SJCRH30 (cell line): Measurements from ENCODE around the gene HPN. TPM values are rescaled to one million over a fixed set of nuclear protein-coding genes. Genes with fewer than 3 reads are reported as not detected.
A peak's percentile ranks its signal among the peaks of the same experiment; 100 is the strongest.

Source experiments
- DNase-seq, 2 experiments: peaks; one replicate each; pipeline ENCODE4 v3.0.0-alpha.2; 2015 to 2020
- H3K27ac ChIP-seq: fragments of 250-450 bp; sonication (Bioruptor Pico); 2 replicates; pipeline ENCODE4 v1.5.1; 2020; ENCODE audit warnings: mild to moderate bottlenecking, moderate library complexity
- H3K27me3 ChIP-seq: fragments of 250-450 bp; sonication (Bioruptor Pico); 2 replicates; pipeline ENCODE4 v1.5.1; 2020; ENCODE audit warnings: mild to moderate bottlenecking, moderate library complexity
- H3K36me3 ChIP-seq: fragments of 250-450 bp; sonication (Bioruptor Pico); 2 replicates; pipeline ENCODE4 v1.5.1; 2020; ENCODE audit warnings: mild to moderate bottlenecking, moderate library complexity
- H3K4me1 ChIP-seq: fragments of 250-450 bp; sonication (Bioruptor Pico); 2 replicates; pipeline ENCODE4 v1.5.1; 2020; ENCODE audit warnings: mild to moderate bottlenecking, moderate library complexity
- H3K4me3 ChIP-seq: fragments of 250-450 bp; sonication (Bioruptor Pico); 2 replicates; pipeline ENCODE4 v1.5.1; 2020; ENCODE audit warnings: mild to moderate bottlenecking, moderate library complexity
- H3K9me3 ChIP-seq: fragments of 250-450 bp; sonication (Bioruptor Pico); replicated peaks from 2 replicates; pipeline ENCODE4 v1.5.1; 2020; ENCODE audit warnings: mild to moderate bottlenecking, moderate library complexity
- total RNA-seq: library from RNA; depleted of rRNA; stranded (reverse); fragments of >200 nt; shearing (Covaris generic); gene quantifications from 2 replicates; pipeline ENCODE4 v1.2.3, GENCODE V29; 2014

HPN gene
- total RNA-seq, 1 experiment from 2014 or later: not detected

DNA sequence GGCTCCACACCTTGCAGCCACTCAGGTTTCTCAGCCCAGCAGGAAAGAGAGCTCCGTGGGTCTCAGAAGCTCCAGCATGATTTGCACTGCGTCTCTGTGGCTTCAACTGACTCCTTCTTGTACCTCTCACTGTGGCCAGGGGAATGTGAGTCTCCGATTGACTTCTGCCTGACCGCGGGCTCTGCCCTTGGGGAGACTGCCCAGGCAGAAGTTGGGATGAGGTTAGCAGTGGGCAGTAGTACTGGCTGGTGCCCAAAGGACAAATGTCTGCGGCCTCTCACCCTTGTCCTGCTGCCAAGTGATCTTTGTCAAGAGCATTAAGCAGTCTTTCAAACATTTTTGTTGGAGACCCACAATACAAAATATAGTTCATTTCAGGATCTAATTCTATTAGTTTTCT, 39.7 kb downstream of the HPN start:
- Histone ChIP-seq H3K27ac (no peak overlapping the region), H3K27me3 (no peaks in the 10 kb centered on the region; the same call in 1 of the 2 replicates), H3K4me3 (no peak overlapping the region), H3K4me1 (no peaks in the 10 kb centered on the region), H3K9me3 (no peaks in the 10 kb centered on the region), H3K36me3 (no peaks in the 10 kb centered on the region)
- DNase-seq: no peak

DNA sequence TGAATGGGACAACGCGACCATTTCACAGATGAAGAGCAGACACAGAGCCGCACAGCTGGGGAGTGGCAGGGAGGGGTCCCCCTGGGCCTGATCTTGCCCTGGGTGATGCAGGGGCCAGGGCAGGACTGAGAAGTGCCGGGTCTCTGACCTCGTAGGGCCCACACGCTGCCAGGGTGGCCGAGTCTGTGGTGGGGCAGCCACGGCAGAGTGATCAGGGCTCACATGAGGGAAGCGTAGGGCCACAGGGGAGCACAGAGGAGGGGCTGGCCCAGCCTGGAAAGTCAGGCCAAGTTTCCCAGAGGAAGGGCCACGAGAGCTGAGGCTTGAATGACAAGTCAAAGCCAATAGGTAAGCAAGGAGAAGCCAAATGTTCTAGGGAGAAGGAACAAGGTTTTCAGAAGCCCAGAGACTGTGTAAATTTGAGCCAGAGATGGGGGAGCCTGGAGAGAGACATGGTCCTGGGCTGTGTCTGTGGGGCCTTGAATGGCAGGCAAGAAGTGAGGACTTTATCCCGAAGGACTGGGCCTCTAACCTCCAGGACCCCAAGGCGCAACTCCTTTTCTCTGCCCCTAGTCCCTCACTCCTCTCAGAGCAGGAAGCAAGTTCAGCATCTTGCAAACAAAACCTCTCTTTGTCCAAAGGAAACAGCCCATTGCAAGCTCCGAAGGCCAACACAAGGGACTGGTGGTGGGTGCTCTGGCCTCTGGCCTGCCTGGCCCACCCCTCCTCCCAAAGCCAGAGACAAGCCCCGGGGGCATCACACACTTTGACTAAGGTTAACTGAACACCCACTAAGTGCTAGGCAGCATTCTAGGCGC, 42.4 kb downstream of the HPN start:
- no peak overlapping the region for H3K27ac ChIP-seq
- peaks cover 7% of the 10 kb centered on the region; the same call in 1 of the 2 replicates for H3K4me1 ChIP-seq
- H3K36me3 ChIP-seq: no peaks in the 10 kb centered on the region
- H3K9me3 ChIP-seq: no peaks in the 10 kb centered on the region
- H3K4me3 ChIP-seq: no peak overlapping the region
- H3K27me3 ChIP-seq: no peaks in the 10 kb centered on the region
- DNase-seq: no peak

GRCh38 chr19:35084509-35084762, 42.9 kb downstream of the HPN start:
- DNase-seq: no peak
- H3K27ac ChIP-seq: no peak overlapping the region

GRCh38 chr19:35085947-35086346, 44.4 kb downstream of the HPN start:
- H3K27ac ChIP-seq: no peak overlapping the region
- H3K4me1 ChIP-seq: peaks cover 9% of the 10 kb centered on the region; the same call in 1 of the 2 replicates
- H3K4me3 ChIP-seq: no peak overlapping the region
- DNase-seq: no peak
- H3K36me3 ChIP-seq: no peaks in the 10 kb centered on the region
- H3K9me3 ChIP-seq: no peaks in the 10 kb centered on the region
- no peaks in the 10 kb centered on the region for H3K27me3 ChIP-seq

More at GRCh38 chr19:35084509-35084762, 42.9 kb downstream of the HPN start:
- Histone ChIP-seq H3K27me3 (no peaks in the 10 kb centered on the region), H3K9me3 (no peaks in the 10 kb centered on the region), H3K36me3 (no peaks in the 10 kb centered on the region), H3K4me3 (no peak overlapping the region), H3K4me1 (peaks cover 9% of the 10 kb centered on the region; the same call in 1 of the 2 replicates)

DNA sequence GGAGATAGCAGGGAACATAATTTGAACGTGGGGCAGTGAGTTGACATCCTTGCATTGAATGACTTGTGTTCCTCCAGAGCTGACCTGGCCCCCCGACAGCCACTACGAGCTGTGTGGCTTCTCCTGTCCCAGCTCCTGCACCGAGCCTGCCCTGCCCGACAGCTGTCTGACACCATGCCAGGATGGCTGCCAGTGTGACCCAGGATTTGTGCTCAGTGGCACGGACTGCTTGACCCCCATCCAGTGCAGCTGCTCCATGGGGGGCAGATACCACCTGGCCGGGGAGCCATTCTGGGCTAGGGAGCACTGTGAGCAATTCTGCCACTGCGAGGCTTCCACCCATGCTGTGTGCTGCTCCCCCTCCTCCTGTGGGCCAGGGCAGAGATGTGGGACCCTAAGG, 44.9 kb downstream of the HPN start:
- H3K36me3 ChIP-seq: no peaks in the 10 kb centered on the region
- peaks cover 9% of the 10 kb centered on the region; the same call in 1 of the 2 replicates for H3K4me1 ChIP-seq
- no peak for DNase-seq
- no peak overlapping the region for H3K27ac ChIP-seq
- H3K9me3 ChIP-seq: no peaks in the 10 kb centered on the region
- H3K4me3 ChIP-seq: no peak overlapping the region
- H3K27me3 ChIP-seq: no peaks in the 10 kb centered on the region

- H3K27me3 ChIP-seq: no peaks in the 10 kb centered on the region
- H3K4me3 ChIP-seq: no peak overlapping the region
- DNase-seq: no peak
- no peaks in the 10 kb centered on the region for H3K9me3 ChIP-seq
- H3K36me3 ChIP-seq: no peaks in the 10 kb centered on the region
- H3K4me1 ChIP-seq: peaks cover 9% of the 10 kb centered on the region; the same call in 1 of the 2 replicates
- no peak overlapping the region for H3K27ac ChIP-seq
These were observed 45.9 kb downstream of the HPN start for GRCh38 chr19:35087393-35087792.

GRCh38 chr19:35088131-35088913, 46.8 kb downstream of the HPN start:
- H3K36me3 ChIP-seq: no peaks in the 10 kb centered on the region
- peak; percentile 60 to 73 for DNase-seq
- H3K27me3 ChIP-seq: no peaks in the 10 kb centered on the region
- no peaks in the 10 kb centered on the region for H3K9me3 ChIP-seq
- peak overlapping the region; percentile 7; the same call in 1 of the 2 replicates for H3K27ac ChIP-seq
- peaks cover 9% of the 10 kb centered on the region; the same call in 1 of the 2 replicates for H3K4me1 ChIP-seq
- no peak overlapping the region for H3K4me3 ChIP-seq

DNA sequence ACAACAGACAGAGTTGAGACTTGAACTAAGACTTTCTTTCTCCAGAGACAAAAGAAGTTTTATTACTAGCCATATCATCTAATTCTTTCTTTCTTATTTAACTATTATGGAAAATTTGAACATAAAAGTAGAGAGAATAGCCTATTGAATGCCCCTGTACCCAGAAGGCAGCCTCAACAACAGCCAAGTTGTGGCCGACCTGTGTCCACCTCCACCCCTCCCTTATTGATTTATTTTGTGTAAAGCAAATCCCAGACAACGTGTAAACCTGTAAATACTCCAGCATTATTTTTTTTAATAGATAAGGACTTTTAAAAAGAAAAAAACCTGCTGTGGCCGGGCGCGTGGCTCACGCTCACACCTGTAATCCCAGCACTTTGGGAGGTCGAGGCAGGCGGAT, 48.0 kb downstream of the HPN start:
- Histone ChIP-seq H3K36me3 (no peaks in the 10 kb centered on the region), H3K4me1 (peaks cover 9% of the 10 kb centered on the region; the same call in 1 of the 2 replicates), H3K27ac (no peak overlapping the region), H3K4me3 (no peak overlapping the region), H3K9me3 (no peaks in the 10 kb centered on the region), H3K27me3 (0 out of 2 replicates have a peak, but pooled peaks cover 2% of the 10 kb centered on the region)
- no peak for DNase-seq

DNA sequence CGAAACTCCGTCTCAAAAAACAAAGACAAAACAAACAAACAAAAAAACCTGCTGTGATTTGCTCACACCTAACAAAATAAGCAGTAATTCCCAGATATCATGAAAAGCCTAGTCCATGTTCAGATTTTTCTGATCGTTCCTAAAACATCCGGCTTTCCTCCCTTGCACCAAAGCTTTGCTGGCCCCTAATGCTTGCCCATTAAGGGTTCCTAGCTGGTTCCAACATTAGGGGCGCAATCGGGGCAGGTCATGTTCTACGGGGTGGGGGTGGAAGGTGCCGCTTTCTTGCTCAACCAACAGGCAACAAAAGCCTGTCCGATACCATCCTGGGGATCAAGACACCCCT, 48.6 kb downstream of the HPN start:
- no peaks in the 10 kb centered on the region for H3K9me3 ChIP-seq
- H3K4me1 ChIP-seq: peaks cover 9% of the 10 kb centered on the region; the same call in 1 of the 2 replicates
- no peak for DNase-seq
- 0 out of 2 replicates have a peak, but pooled peaks cover 2% of the 10 kb centered on the region for H3K27me3 ChIP-seq
- no peak overlapping the region for H3K4me3 ChIP-seq
- H3K27ac ChIP-seq: no peak overlapping the region
- no peaks in the 10 kb centered on the region for H3K36me3 ChIP-seq

GRCh38 chr19:35090506-35091214, 49.1 kb downstream of the HPN start:
- 0 out of 2 replicates have a peak, but pooled peaks cover 2% of the 10 kb centered on the region for H3K27me3 ChIP-seq
- no peak overlapping the region for H3K27ac ChIP-seq
- peak; percentile 45 to 76 for DNase-seq
- no peak overlapping the region for H3K4me3 ChIP-seq
- H3K9me3 ChIP-seq: no peaks in the 10 kb centered on the region
- H3K4me1 ChIP-seq: peaks cover 9% of the 10 kb centered on the region; the same call in 1 of the 2 replicates
- H3K36me3 ChIP-seq: no peaks in the 10 kb centered on the region

DNA sequence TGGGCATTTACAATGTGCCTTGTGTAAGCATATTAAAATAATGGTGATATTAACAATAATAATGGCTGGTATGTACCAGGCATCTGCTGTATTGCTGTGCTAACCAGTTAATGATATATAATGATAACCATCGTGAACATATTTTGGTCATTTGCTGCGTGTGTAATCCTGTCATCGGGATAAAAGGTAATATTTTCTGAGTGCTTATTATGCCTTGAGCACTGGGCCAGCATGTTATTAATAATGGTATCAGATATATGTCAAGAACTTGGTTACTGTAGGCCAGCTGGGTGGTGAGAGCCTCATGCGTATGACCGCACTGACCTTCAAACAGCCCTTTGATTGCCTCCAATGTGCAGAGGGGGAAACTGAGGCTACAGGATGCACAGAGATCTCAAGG, 51.9 kb downstream of the HPN start:
- peaks cover 4% of the 10 kb centered on the region; the same call in 1 of the 2 replicates for H3K4me1 ChIP-seq
- H3K27ac ChIP-seq: no peak overlapping the region
- no peaks in the 10 kb centered on the region for H3K9me3 ChIP-seq
- DNase-seq: no peak
- 0 out of 2 replicates have a peak, but pooled peaks cover 2% of the 10 kb centered on the region for H3K27me3 ChIP-seq
- H3K36me3 ChIP-seq: no peaks in the 10 kb centered on the region
- no peak overlapping the region for H3K4me3 ChIP-seq

GRCh38 chr19:35093941-35094647, 52.6 kb downstream of the HPN start:
- no peak overlapping the region for H3K4me3 ChIP-seq
- no peak overlapping the region for H3K27ac ChIP-seq
- no peaks in the 10 kb centered on the region for H3K36me3 ChIP-seq
- DNase-seq: no peak
- H3K4me1 ChIP-seq: no peaks in the 10 kb centered on the region; the same call in 1 of the 2 replicates
- no peaks in the 10 kb centered on the region for H3K9me3 ChIP-seq
- H3K27me3 ChIP-seq: 0 out of 2 replicates have a peak, but pooled peaks cover 2% of the 10 kb centered on the region

GRCh38 chr19:35094656-35095055, 53.1 kb downstream of the HPN start:
- H3K4me3 ChIP-seq: no peak overlapping the region

More at GRCh38 chr19:35094656-35095055, 53.1 kb downstream of the HPN start:
- Histone ChIP-seq H3K36me3 (no peaks in the 10 kb centered on the region), H3K27ac (no peak overlapping the region), H3K27me3 (0 out of 2 replicates have a peak, but pooled peaks cover 2% of the 10 kb centered on the region), H3K9me3 (no peaks in the 10 kb centered on the region), H3K4me1 (no peaks in the 10 kb centered on the region)
- no peak for DNase-seq
